ENCODE results near the gene CASP2. TPM values are rescaled to one million over a fixed set of nuclear protein-coding genes. Genes with fewer than 3 reads are reported as not detected.

The CASP2 gene
- 10 to 100 TPM; 38.5 to 60.1 (median 56.2) TPM for polyA plus RNA-seq (ENCODE audit: insufficient read length in 4 of 4)

GRCh38 chr7:143287935-143288826 is at the start of gene CASP2:
Gene CASP2, plus strand, starts transcription at chr7:143288351. Its CDS starts 105 bp downstream, at chr7:143288456.
- DNase-seq (ENCODE audit: low read depth in 4 of 4, low spot score in 3 of 4): peak; percentile 88 to 91 (median 90)

- no peak for DNase-seq (ENCODE audit: low read depth in 4 of 4, low spot score in 3 of 4)
Measured at GRCh38 chr7:143239813-143240212, 48.3 kb upstream of the CASP2 start.

GRCh38 chr7:143240291-143241168 is 47.6 kb upstream of the CASP2 start:
- DNase-seq (ENCODE audit: low read depth in 4 of 4, low spot score in 3 of 4): peak; percentile 39 to 67 (median 55)

- DNase-seq (ENCODE audit: low read depth in 4 of 4, low spot score in 3 of 4): no peak
Measured at GRCh38 chr7:143242306-143242705, 45.8 kb upstream of the CASP2 start.

GRCh38 chr7:143243111-143243510 is 45.0 kb upstream of the CASP2 start:
- no peak for DNase-seq (ENCODE audit: low read depth in 4 of 4, low spot score in 3 of 4)

GRCh38 chr7:143243614-143244013 is 44.5 kb upstream of the CASP2 start:
- DNase-seq (ENCODE audit: low read depth in 4 of 4, low spot score in 3 of 4): no peak

- DNase-seq (ENCODE audit: low read depth in 4 of 4, low spot score in 3 of 4): no peak
Measured at GRCh38 chr7:143244321-143244720, 43.8 kb upstream of the CASP2 start.

GRCh38 chr7:143245123-143245522 is 43.0 kb upstream of the CASP2 start:
- no peak for DNase-seq (ENCODE audit: low read depth in 4 of 4, low spot score in 3 of 4)

- DNase-seq (ENCODE audit: low read depth in 4 of 4, low spot score in 3 of 4): no peak
Measured at GRCh38 chr7:143247372-143247771, 40.8 kb upstream of the CASP2 start.

GRCh38 chr7:143248761-143249354 is 39.3 kb upstream of the CASP2 start:
- DNase-seq (ENCODE audit: low read depth in 4 of 4, low spot score in 3 of 4): no peak

GRCh38 chr7:143250199-143250598 is 38.0 kb upstream of the CASP2 start:
- DNase-seq (ENCODE audit: low read depth in 4 of 4, low spot score in 3 of 4): no peak

GRCh38 chr7:143250822-143251221 is 37.3 kb upstream of the CASP2 start:
- DNase-seq (ENCODE audit: low read depth in 4 of 4, low spot score in 3 of 4): no peak

- DNase-seq (ENCODE audit: low read depth in 4 of 4, low spot score in 3 of 4): no peak
Measured at GRCh38 chr7:143252006-143252405, 36.1 kb upstream of the CASP2 start.

- DNase-seq (ENCODE audit: low read depth in 4 of 4, low spot score in 3 of 4): no peak
Measured at GRCh38 chr7:143255564-143255963, 32.6 kb upstream of the CASP2 start.

- no peak for DNase-seq (ENCODE audit: low read depth in 4 of 4, low spot score in 3 of 4)
Measured at GRCh38 chr7:143256325-143256724, 31.8 kb upstream of the CASP2 start.

- DNase-seq (ENCODE audit: low read depth in 4 of 4, low spot score in 3 of 4): no peak
Measured at GRCh38 chr7:143256932-143257331, 31.2 kb upstream of the CASP2 start.

- DNase-seq (ENCODE audit: low read depth in 4 of 4, low spot score in 3 of 4): no peak
Measured at GRCh38 chr7:143257501-143257900, 30.6 kb upstream of the CASP2 start.

- no peak for DNase-seq (ENCODE audit: low read depth in 4 of 4, low spot score in 3 of 4)
Measured at GRCh38 chr7:143258831-143259230, 29.3 kb upstream of the CASP2 start.

GRCh38 chr7:143259765-143260164 is 28.4 kb upstream of the CASP2 start:
- DNase-seq (ENCODE audit: low read depth in 4 of 4, low spot score in 3 of 4): no peak

- no peak for DNase-seq (ENCODE audit: low read depth in 4 of 4, low spot score in 3 of 4)
Measured at GRCh38 chr7:143261901-143262300, 26.2 kb upstream of the CASP2 start.

All from left renal pelvis (tissue), 4 donors.